Stimulated activated CD8-positive, alpha-beta memory T cell treated with anti-CD3 and anti-CD28 coated beads, Interleukin-15, amount 100 ng/mL, for 24 hours (primary cell): Measurements from ENCODE around the gene EGLN3.

Experiments
- DNase-seq: peaks from one replicate; pipeline ENCODE4 v3.0.0-alpha.2; 2020; ENCODE audit warnings: low read depth

Gene EGLN3

GRCh38 chr14:33910435-33910834 lies 40.4 kb downstream of the EGLN3 start:
- no peak for DNase-seq

DNA sequence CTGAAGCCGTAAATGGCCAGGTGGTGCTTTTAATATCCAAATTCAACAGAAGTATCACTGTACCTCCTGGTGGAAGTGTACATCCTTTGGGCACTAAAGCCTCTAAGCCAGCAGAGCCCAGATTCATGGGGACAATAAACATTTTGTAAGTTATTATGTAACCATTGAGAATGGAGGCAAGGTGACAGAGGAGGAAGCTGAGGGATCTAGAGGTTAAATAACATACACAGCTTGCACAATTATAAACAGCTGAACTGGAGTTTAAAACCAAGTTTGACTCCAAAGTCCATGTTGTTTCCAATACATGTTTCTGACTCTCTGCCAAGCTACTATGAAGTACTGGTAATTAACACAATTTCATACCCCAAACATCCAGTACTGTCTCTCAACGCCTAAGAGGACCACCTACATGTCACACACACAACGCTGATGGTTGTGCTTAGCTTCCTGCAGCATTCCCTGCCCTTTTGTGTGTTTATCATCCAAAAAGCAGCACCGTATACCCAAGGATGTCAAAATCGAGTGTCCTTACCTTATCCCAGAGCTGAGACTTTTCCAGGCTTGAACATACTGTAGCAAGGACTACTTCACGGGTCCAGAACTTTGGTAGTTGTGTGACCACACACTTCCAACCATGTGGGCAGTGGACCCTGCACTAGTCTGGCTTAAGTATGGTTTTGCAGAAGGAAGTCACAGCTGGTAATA lies 41.3 kb downstream of the EGLN3 start:
- DNase-seq: no peak

- DNase-seq: no peak
Measured at GRCh38 chr14:33908540-33909223, 42.2 kb downstream of the EGLN3 start.

- no peak for DNase-seq
Measured at GRCh38 chr14:33906968-33907367, 43.9 kb downstream of the EGLN3 start.

- no peak for DNase-seq
Measured at GRCh38 chr14:33904609-33905008, 46.3 kb downstream of the EGLN3 start.

DNA sequence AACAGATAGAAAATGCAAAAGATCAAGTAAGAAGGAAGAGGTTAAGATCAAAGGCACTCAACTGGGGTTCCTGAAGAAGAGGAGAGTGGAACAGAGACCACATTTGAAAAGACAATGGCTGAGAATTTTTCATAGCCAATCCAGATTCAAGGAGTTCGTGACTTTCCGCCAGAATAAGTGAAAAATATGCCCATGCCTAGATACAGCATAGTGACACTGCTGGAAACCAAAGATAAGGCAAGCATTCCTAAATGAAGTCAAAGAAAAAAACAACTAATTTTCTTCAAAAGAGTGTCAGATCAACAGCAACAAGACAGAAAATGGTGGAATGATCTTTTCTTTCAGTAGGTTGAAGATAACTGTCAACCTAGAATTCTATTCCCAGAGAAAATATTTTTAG lies 47.5 kb downstream of the EGLN3 start:
- DNase-seq: no peak

DNA sequence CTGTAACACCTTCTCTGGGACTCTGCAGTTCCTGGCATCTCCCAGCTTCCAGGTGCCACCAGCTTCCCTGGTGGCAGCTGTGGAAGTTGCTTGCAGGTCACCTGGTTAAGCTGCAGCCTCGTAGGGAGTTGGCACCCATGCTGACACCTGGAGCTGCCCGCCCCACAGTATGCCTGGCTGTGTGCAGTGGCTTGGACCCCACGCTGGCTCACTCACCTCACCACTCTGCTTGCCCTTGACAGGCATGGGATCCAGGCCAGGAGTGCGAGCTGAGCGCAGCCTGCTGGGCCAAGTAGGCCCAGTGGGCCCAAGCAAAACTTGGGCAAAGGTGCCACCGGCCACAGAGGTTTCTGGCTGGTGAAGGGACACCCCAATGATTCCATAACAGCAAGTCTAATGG lies 48.5 kb downstream of the EGLN3 start:
- no peak for DNase-seq

- no peak for DNase-seq
Measured at GRCh38 chr14:33901426-33902155, 49.3 kb downstream of the EGLN3 start.

DNA sequence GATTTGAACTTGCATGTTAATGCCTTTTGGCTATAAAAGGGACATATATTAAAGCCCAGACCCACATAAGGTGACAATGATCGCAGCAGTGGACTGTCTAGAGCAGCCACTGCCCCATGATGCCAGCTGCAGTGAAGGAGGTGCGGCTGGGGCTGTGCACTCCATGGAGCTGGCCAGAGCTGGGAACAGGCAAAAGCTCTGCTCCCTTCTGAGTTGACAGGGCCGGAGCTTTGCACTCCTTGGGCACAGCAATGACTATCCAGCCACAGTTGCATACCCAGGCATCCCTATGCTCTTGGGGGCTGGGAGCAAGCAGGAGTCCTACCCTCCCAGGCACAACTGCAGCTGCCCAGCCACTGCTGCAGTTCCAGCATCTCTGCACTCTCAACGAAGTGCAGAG lies 50.2 kb downstream of the EGLN3 start:
- no peak for DNase-seq

GRCh38 chr14:33899723-33900341 lies 51.0 kb downstream of the EGLN3 start:
- DNase-seq: no peak

DNA sequence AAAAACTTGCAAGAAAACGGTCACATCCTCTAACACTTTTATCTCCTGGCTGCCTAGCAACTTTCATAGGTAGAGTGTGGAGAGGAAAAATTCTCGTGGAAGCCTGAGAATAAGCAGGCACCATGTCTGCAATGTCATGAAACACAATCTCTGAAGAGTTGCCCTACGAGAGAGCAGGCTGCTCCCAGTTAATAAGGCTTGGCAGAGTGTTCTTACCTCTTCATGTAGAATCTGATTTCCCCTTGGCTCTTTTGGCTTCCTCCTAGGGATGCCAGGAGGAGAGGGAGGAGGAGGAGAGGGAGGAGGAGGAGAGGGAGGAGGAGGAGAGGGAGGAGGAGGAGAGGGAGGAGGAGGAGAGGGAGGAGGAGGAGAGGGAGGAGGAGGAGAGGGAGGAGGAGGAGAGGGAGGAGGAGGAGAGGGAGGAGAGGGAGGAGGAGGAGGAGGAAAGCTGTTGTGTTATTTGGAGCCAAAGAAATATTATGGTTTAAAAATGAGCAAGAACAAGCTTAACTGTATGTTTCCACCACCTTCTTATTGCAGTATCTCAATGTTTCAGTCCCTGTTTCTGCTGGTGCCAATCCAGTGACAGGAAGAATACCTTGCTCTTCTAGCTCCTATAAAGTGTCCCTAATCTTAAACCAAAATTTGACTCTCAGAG lies 52.9 kb downstream of the EGLN3 start:
- no peak for DNase-seq

GRCh38 chr14:33897382-33897781 lies 53.5 kb downstream of the EGLN3 start:
- no peak for DNase-seq

GRCh38 chr14:33894339-33894738 lies 56.5 kb downstream of the EGLN3 start:
- no peak for DNase-seq

GRCh38 chr14:33891700-33892099 lies 59.2 kb downstream of the EGLN3 start:
- DNase-seq: no peak

- no peak for DNase-seq
Measured at GRCh38 chr14:33884916-33885315, 66.0 kb downstream of the EGLN3 start.

- no peak for DNase-seq
Measured at GRCh38 chr14:33880330-33880729, 70.5 kb downstream of the EGLN3 start.

- DNase-seq: no peak
Measured at GRCh38 chr14:33879684-33880286, 71.1 kb downstream of the EGLN3 start.

- DNase-seq: no peak
Measured at GRCh38 chr14:33876274-33876673, 74.6 kb downstream of the EGLN3 start.
